Ramos (cell line): ENCODE results near the gene EIF5.

Experiments
- in situ Hi-C: fragments of 300-500 bp; cut with MboI; formaldehyde crosslinking; loops from one replicate; pipeline ENCODE4 v1.14.3; 2022; ENCODE audit warnings: low sequenced_read_pairs; ENCODE audit not compliant: unreplicated experiment

The EIF5 gene

DNA sequence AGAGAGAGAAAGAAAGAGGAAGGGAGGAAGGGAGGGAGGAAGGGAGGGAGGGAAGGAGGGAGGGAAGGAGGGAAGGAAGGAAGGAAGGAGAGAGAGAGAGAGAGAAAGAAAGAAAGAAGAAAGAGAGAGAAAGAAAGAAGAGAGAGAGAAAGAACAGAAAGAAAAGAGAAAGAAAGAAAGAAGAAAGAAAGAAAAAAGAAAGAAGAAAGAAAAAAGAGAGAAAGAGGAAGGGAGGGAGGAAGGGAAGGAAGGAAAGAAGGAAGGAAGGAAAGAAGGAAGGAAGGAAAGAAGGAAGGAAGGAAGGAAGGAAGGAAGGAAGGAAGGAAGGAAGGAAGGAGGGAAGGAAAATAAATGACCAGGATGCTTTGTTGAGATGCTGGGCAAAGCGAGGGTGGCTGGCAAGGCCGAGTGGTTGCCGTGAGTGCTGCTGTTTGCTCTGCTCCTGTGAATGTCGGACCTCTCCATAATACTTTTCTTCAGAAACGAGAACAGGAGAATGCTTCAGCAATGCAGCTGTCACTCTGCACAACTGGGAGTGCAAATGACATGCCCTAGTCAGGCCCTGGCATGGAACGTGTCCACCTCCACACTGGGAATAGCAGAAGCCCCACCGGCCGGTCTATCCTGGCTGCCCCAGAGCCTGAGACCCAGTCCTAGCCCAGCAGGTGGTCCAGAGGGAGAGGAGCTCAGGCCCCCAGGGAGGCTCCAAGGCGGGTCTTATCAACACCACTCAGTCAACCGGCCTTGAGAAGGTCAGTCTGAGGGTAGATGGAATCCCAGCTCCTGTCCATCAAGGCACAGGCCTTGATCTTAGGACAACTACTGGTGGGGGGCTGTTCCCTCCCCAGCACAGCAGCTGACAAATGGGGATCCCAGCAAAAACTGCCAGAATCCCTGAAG, 25.1 kb upstream of the EIF5 start:
- in situ Hi-C loops, result no loop called here

- in situ Hi-C loops, result no loop called here
These were observed 23.4 kb upstream of the EIF5 start for GRCh38 chr14:103310576-103311095.

- in situ Hi-C loops, result no loop called here
These were observed 22.7 kb upstream of the EIF5 start for GRCh38 chr14:103311171-103311997.

GRCh38 chr14:103312006-103312635, 21.9 kb upstream of the EIF5 start:
- in situ Hi-C loops, result no loop called here

GRCh38 chr14:103313704-103314103, 20.3 kb upstream of the EIF5 start:
- in situ Hi-C loops, result no loop called here

DNA sequence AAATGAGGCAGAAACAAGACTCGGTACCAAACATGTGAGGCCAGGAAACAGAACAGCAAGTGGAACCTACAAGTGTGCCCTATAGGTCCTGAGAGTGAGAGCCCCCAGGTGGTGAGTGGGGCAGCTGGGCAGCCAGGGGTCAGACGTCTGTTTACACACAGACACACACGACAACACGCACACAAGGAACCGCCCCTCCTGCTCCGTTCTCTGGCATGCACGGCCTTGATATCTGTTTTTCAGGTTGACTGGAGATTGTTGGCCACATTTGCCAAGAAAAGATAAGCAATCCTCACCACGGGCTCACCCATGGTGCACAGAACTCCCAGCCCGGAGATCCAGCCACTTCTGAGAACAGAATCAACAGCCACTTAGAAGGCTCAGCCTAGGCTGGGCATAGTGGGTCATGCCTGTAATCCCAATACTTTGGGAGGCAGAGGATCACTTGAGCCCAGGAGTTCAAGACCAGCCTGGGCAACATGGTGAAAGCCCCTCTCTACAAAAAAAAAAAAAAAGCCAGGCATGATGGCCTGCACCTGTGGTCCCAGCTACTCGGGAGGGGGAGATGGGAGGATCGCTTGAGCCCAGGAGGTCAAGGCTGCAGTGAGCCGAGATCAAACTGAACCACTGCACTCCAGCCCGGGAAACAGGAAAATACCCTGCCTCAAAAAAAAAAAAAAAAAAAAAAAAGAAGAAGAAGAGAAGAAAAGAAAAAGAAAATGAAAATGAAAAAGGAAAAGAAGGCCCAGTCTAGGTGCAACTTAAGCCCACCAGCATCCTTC, 19.4 kb upstream of the EIF5 start:
- in situ Hi-C loops, result no loop called here

DNA sequence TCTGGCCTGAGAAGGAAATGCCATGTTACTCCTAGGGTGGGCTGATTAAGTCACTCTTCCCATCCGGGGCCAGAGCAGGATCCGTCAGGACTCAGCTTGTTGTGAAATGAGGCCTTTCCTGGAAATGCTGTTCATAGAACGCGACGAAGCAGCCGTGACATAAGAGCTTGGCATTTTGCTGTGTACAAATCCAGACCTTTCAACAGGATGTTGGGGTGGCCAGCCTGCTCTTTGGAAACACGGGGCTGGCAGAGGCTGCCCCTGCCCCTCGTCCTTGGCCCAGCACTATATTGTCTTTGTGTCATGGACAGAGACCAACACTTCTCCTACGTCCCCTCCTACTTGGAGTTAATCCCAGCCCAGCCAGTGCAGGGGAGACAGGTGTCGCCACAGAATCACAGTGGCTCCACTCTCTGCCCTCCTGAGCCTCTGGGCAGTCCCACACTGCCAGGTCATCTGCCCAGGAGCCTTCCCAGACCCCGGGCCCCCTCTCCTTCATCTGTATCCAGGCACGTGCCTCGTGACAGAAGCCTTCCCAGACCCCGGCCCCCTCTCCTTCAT, 18.6 kb upstream of the EIF5 start:
- in situ Hi-C loops, result no loop called here

DNA sequence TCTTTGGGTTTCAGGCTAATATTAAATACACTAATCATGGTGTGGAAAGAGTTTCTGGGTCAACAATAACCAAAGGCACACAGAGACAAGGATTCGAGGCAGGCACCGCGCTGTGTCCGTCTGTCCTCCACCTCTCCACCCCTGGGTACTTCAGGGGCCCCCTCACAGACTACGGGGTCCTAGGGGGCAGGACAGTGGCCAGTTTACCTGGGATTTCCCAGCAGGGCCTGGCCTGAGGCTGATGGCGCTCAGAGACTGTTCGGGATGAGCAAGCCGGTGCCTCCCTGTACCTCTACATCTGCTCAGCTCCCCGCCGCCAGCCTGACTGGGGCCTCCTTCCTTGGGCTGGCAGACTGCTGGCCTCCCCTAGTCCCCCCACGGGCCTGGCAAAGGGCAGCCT, 18.1 kb upstream of the EIF5 start:
- in situ Hi-C loops, result no loop called here

DNA sequence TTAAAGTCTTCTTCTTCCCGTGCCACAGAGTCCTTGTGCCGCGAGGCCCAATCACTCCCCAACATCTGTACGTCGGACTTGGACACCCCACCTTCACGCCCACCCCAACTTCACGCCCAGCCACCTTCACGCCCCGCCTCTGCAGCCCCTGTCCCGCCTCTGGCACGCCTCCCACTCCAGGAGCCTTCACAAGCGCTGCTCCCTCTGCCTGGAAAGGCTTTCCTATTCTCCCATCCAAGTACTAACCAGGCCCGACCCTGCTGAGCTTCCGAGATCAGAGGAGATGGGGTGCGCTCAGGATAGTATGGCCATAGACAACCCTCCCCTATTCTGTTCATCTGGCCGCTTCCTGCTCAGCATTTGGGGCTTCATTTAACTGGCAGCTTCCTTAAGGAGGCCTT, 17.3 kb upstream of the EIF5 start:
- in situ Hi-C loops, result no loop called here

DNA sequence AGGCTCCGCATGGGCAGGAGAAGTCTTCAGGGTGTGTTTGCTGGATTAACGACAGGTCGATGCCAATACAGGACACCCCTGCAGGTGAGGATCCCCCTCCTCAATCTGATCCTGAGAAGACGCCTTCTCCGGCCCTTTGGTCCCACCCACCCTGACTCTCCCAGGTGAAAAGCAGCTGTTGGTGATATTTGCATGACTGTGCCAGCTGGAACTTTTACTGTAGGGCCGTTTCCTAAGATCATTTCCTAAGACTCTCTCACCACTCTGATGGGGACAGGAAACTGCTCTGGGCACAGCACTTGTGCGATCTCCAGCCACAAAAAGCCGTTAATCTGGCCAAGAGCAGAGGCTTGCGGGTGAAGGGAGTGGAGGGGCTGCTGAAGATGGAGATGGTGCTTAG, 16.8 kb upstream of the EIF5 start:
- in situ Hi-C loops, result no loop called here

GRCh38 chr14:103317976-103318580, 16.0 kb upstream of the EIF5 start:
- in situ Hi-C loops, result no loop called here

DNA sequence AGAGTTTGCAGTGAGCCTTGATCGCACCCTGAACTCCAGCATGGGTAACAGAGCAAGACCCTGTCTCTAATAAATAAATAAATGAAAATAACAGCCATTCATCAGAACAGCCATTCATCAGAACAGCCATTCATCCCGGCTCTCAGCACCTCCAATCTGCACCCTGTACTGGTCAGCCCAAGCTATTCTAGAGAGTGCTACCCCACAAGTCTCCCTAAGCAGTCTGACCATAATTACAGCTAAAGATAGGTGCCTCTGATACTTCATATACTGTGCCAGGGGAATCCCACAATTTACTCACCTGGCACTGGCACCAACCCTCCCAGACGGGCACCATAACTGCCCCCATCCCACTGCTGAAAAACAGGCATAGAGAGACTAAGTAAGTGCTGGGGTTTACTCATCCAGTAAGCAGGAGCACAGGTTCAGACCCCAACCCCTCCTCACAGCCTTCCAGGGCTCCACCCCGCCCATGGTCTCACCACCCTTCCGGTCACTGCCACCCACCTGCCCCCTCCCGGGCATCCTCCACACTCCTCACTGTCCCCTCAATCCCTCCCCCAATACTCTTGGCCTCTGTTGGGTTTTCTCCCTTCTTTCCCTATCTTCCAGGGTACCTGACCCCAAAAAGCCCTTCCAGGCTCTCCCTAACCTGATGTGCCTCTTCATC, 15.2 kb upstream of the EIF5 start:
- in situ Hi-C loops, result no loop called here

DNA sequence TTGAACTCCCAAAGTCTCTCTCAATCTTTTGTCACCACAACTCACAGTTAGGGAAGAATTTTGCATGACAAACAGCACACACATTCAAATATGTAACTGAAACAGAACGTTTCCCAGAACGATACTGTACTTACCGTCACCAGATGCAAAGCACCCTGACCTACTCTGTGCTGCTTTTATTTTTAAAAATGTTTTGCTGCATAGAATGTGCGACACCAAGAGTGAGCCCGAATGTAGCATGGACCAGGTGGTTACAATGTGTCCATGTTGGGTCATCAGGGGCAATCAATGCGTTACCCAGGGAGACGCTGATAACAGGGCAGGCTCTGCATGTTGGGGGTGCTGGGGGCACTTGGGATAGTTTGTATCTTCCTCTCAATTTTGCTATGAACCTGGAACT, 14.6 kb upstream of the EIF5 start:
- in situ Hi-C loops, result no loop called here

DNA sequence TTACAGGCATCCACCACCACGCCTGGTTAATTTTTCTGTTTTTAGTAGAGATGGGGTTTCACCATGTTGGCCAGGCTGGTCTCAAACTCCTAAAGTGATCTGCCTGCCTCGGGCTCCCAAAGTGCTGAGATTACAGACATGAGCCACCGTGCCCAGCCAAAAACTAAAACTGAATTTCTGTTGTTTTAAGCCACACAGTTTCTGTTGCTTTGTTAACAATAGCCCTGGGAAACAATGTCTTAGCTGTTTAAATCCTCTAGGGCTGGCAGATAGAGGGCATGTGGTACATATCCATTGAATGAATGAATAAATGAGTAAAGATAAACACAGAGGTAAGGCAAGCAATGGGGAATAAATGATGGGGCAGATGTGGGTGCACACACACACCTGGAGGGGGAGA, 8.0 kb upstream of the EIF5 start:
- in situ Hi-C loops, result no loop called here

DNA sequence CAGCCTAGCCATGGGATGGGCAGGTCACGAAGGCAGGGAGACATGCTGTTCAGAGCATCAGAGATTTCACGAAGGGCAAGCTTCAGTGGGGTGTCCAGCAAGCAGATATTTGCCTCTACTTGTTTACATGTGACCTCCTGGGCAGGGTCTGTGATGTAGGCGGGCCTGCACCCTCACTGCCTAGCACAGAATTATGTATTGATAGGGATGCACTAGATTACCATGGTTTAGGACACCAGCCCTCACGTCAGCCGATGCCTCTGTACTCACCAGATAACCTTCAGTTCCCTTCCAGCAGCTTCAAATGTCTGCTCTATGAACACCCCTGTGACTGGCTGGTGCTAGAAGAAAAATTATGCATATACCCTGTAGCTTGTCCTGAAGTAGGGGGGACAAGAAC, 5.1 kb upstream of the EIF5 start:
- in situ Hi-C loops, result no loop called here

DNA sequence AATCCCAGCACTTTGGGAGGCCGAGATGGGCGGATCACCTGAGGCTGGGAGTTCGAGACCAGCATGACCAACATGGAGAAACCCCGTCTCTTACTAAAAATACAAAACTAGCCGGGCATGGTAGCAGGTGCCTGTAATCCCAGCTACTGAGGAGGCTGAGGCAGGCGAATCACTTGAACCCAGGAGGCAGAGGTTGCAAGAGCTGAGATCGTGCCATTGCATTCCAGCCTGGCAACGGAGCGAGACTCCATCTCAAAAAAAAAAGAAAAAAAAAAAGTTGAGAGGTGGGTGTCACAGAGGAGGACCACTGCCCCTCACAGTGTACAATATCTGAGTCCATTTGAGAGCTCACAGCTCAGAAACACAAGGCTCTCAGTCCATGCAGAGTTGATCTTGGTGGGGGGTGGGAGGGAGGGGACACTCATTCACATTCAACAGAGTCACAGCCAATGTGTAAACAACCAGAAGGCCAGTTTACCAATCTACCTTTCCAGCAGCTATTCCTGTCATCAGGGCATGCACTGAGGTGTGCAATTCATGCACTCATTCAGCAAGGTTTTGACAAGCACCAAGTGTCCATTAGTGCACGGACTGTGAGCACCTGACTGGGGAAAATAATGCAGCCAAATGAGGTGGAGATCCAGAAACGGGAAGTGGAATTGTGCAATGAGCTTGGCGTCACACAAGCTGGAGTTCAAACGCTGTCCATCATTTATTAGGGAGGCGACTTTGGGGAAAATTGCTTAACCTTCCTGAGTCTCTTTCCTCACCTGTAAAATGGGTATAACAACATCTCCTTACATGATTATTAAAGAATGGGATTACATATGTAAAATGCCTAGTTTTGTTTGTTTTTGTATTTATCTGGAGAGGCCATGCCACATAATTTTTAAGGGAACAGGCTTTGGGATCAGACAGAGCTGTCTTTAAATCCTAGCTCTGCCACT, 4.4 kb upstream of the EIF5 start:
- in situ Hi-C loops, result no loop called here

GRCh38 chr14:103330536-103330935, 3.5 kb upstream of the EIF5 start:
- in situ Hi-C loops, result no loop called here
